Vagina (tissue), 2 donors: ENCODE data around the gene DAP3.

Experiments used
- CTCF ChIP-seq, 3 experiments: fragments of 450-650 bp in 2 of 3; fragments of 200-600 bp in 1 of 3; sonication (generic) in 1 of 3; IDR thresholded peaks; one replicate each; pipeline ENCODE4 v1.5.1; 2017 to 2019; ENCODE audit warnings: antibody characterized with exemption in 3 of 3, mild to moderate bottlenecking in 2 of 3, moderate library complexity in 2 of 3
- POLR2AphosphoS5 ChIP-seq, 2 donors: sonication (generic); formaldehyde crosslinking; IDR thresholded peaks; one replicate each; pipeline ENCODE4 v1.9.0; 2017; ENCODE audit warnings: antibody characterized with exemption in 2 of 2, mild to moderate bottlenecking in 2 of 2, low read depth in 1 of 2; ENCODE audit not compliant: insufficient read depth in 1 of 2

GRCh38 chr1:155652951-155653350 lies 35.9 kb upstream of the DAP3 start:
- TF ChIP-seq CTCF (IDR thresholded peaks at IDR 0.05) (no peak), POLR2AphosphoS5 (IDR thresholded peaks at IDR 0.05; ENCODE audit: insufficient read depth in 1 of 2, low read depth in 1 of 2) (no peak)
